GM12874 (cell line): Measurements from ENCODE around the gene FXYD3.
A peak's percentile ranks its signal among the peaks of the same experiment; 100 is the strongest.

Experiments used
- TF ChIP-seq, protein P1 (sequence below): IDR thresholded peaks from 2 replicates; pipeline ENCODE4 v1.5.1; 2011; ENCODE audit warnings: low read depth, mild to moderate bottlenecking, control low read depth, low read length, moderate library complexity; ENCODE audit not compliant: insufficient read depth

Gene FXYD3

DNA sequence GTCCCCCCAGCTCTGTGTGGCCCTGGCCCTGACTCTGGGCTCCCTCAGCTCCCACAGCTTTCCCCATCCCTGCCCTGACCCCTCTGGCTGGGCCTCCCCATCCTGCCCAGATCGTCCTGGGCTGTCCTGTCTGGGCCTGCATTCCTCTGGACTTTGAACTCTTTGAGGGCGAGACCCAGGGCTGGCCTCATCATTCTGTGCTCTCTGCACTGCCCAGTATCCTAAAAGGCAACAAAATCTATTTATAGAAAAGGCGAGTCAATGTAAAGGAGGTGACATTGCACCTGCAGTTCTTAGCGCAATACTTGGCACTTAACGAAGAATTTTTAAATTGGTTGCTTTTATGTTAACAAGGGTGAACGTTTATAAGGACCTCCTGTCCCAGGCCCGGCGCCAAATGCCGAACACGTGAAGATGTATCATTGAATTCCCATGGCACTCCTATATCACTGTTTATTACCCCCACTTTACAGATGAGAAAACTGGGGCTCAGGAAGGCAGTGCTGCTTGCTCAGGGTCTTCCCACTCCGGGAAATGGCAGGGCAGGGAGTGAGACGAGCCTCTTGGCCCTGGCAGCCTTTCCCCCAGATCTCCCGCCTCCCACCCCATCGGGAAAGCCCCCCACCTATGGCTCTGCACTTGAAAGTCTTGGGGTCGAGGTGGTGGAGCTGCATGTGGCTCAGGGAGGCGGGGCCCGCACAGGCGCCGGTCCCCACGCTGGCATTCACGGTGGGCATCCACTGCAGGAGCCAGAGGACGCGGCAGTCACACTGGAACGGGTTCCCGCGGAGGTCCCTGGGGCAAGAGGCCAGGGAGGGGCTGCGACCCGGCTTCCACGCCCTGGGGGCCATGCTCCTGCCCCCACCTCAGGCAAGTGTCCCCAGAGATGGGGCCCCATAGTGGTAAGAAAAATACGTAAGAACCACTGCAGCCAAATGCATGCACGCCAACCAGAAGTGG, 15.4 kb downstream of the FXYD3 start:
- TF ChIP-seq, protein P1, sequence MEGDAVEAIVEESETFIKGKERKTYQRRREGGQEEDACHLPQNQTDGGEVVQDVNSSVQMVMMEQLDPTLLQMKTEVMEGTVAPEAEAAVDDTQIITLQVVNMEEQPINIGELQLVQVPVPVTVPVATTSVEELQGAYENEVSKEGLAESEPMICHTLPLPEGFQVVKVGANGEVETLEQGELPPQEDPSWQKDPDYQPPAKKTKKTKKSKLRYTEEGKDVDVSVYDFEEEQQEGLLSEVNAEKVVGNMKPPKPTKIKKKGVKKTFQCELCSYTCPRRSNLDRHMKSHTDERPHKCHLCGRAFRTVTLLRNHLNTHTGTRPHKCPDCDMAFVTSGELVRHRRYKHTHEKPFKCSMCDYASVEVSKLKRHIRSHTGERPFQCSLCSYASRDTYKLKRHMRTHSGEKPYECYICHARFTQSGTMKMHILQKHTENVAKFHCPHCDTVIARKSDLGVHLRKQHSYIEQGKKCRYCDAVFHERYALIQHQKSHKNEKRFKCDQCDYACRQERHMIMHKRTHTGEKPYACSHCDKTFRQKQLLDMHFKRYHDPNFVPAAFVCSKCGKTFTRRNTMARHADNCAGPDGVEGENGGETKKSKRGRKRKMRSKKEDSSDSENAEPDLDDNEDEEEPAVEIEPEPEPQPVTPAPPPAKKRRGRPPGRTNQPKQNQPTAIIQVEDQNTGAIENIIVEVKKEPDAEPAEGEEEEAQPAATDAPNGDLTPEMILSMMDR, result no peak

DNA sequence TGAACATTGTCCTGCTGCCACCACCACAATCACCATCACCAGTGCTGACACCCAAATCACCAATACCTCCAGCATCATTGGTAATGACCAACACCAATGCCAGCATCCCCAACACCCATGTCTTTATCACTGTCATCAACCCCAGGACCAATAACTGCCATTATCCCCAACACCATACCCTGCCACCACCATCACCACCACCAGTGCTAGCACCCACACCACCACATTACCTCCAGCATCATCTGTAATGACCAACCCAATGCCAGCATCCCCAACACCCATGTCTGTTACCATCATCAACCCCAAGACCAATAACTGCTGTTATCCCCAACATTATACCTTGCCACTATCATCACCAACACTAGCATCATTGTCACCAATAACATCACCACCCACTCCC, 16.6 kb downstream of the FXYD3 start:
- TF ChIP-seq, protein P1, result no peak

DNA sequence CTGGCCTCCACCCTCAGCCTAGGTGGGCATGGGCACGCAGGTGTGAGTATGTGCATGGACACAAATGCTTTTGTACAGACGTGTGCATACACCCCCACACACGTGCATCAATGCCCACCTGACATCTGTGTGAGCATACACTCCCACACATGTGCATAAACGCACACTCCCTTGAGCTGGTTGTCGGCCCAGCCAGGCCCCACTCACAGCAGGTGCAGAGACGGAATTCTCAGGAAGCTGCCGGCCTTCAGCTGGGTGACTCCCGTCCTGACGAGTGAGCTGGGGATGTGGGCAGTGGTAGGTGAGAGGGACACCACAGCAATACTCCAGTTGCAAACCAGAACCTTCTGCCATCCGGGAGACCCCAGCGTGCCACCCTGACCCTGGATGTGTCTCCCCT, 18.2 kb downstream of the FXYD3 start:
- TF ChIP-seq, protein P1, result no peak

DNA sequence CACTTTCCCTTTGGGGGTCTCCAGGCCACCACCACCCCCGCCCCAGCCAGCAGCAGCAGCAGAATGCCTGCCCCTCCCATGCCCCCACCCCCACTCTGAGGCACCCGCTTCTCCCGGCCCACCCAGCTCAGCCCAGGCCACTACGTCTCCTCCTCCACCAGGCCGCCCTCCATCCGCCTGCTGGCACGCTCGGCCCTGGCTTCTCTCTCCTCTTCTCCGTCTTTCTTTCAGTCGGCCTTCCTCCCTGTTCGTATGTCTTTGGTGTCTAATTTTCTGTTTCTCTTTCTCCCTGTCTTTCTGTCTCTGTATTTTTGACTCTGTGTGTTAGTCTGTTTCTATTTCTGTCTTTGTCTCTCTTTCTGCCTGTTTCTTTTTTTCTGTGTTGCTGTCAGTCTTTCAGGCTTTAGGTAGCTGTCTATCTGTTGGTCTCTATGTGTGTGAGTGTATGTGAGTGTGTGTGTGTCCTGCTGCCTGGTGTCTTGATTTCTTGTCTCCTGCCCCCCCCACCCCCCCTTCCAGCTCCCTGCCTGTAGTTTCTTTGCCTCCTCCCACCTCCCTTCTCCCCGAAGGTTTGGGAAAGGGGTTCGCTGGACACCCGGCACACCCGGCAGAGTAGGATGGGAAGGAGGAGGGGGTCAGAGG, 19.1 kb downstream of the FXYD3 start, which contains the start of gene LGI4:
TSS of gene LGI4 (minus strand) at position 459 of the 642 bp plus-strand sequence. CDS start at position 80, 379 bp downstream.
- TF ChIP-seq, protein P1, result no peak

DNA sequence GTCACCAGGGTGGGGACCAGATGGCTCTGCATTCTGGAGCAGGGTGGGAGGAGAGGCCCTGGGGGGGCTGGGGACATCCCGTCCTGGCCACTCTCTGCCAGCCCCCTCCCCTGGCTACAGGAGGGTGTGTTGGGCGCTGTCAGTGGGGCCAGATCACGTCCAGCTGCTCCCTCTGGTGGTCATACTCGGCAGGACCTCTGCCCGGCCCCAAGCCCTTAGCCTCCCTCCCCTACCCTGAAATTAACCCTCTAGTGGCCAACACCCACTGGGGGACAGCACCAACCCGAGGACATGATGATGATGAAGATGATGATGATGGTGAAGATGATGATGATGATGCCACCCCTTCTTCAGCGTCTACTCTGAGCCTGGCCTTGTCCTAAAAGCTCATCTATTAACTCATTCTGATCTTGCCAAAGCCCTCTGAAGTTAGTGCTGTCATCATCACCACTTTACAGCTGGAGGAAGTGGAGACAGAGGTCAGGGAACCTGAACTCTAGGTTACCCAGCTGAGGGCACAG, 19.8 kb downstream of the FXYD3 start:
- TF ChIP-seq, protein P1, result peak; percentile 91

DNA sequence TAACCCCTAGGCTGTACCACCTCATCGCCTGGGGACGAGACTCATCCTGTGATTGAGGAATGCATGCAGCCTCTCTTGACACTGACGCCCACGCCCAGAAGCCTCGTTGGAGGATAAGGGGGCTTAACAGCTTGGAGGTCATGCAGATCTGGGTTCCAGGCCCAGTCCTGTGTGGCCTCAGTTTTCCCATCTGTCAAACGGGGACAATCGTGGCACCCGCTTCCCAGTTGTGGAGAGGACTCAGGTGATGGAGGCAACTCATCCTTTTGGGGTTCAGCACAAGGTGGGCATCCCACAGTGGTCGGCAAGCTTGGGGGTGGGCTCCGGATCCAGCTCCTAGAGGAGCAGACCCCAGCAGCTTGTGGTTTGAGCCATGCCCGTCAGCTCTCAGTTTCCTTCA, 20.6 kb downstream of the FXYD3 start:
- TF ChIP-seq, protein P1, result no peak
